LNCaP clone FGC (cell line): ENCODE data around the gene PDC.

Source experiments
- DNase-seq: peaks from one replicate; pipeline ENCODE4 v3.0.0-alpha.2; 2011; ENCODE audit warnings: low read depth
- H3K4me3 ChIP-seq: 2 replicates; pipeline ENCODE4 v1.5.1; 2011; ENCODE audit warnings: mild to moderate bottlenecking, low read depth, low read length, control low read depth
- TF ChIP-seq, protein P1 (sequence below): IDR thresholded peaks from 2 replicates; pipeline ENCODE4 v1.5.1; 2012; ENCODE audit warnings: mild to moderate bottlenecking; ENCODE audit not compliant: control insufficient read depth, insufficient read depth; ENCODE audit errors: extremely low read depth

PDC gene

DNA sequence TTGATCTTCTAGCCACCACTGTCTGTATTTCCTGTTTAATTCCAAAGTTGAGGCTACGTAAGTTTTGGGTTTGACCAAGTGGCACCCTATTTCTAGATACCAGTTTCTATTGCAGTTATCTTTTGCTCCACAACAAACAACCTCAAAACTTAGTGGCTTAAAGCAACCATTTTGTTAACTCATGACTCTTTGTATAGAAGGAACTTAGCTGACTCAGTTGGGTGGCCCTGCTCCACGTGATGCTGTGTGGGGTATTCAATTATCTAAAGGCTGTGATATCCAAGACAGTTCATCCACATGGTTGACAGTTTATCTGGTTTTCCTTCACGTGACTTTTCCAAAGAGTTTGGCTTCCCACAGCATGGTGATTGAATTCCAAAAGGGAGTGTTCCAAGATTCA lies 34.8 kb downstream of the PDC start:
- DNase-seq = no peak
- no peak overlapping the region for H3K4me3 ChIP-seq
- TF ChIP-seq, protein P1, sequence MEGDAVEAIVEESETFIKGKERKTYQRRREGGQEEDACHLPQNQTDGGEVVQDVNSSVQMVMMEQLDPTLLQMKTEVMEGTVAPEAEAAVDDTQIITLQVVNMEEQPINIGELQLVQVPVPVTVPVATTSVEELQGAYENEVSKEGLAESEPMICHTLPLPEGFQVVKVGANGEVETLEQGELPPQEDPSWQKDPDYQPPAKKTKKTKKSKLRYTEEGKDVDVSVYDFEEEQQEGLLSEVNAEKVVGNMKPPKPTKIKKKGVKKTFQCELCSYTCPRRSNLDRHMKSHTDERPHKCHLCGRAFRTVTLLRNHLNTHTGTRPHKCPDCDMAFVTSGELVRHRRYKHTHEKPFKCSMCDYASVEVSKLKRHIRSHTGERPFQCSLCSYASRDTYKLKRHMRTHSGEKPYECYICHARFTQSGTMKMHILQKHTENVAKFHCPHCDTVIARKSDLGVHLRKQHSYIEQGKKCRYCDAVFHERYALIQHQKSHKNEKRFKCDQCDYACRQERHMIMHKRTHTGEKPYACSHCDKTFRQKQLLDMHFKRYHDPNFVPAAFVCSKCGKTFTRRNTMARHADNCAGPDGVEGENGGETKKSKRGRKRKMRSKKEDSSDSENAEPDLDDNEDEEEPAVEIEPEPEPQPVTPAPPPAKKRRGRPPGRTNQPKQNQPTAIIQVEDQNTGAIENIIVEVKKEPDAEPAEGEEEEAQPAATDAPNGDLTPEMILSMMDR = no peak

DNA sequence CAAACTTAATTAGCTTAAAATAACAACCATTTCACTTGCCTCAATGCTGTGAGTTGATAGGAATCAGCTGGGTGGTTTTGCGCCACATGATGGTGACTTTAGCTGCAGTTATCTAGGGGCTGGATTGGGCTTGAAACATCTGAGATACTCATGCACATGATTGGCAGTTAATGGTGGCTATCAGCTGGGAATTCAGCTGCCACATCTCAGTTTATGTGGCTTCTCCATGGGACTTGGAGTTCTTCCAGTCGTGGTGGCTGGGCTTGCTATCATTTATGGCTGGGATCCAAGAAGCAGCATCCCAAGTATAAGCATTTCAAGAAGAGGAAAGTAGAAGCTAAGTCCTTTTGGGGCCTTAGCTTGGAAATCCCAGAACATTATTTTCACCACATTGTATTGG lies 36.4 kb downstream of the PDC start:
- TF ChIP-seq, protein P1 = no peak
- no peak overlapping the region for H3K4me3 ChIP-seq
- peak; percentile 23 for DNase-seq

DNA sequence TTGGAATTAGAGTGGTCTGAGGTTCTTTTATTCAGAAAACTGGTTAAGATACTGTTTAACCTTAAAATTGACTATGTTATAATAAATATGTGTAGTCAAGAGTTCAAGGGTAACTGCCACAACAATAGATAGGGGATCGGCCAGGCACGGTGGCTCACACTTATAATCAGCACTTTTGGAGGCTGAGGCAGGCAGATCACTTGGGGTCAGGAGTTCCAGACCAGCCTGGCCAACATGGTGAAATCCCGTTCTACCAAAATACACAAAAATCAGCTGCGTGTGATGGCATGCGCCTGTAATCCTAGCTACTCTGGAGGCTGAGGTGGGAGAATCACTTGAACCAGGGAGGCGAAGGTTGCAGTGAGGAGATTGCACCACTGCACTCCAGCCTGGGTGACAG lies 39.5 kb downstream of the PDC start:
- no peak overlapping the region for H3K4me3 ChIP-seq
- DNase-seq = no peak
- TF ChIP-seq, protein P1 = no peak

DNA sequence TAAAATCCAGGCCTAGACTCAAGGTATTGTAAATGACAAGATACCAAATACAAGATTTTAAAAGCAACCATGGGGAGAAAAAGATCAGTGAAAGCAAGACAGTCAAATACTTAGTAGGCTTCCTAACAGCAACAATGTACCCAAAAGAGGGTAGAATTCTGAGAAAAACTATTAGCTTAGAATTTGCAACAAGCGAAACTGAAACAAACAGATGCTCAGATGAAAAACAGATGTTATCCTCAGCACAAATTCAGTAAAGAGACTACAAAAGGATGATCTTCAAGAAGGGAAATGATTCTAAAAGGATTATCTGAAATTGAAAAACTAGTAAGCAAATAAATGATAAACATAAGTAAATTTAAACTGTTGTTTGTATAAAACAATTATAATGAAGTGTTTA lies 40.0 kb downstream of the PDC start:
- TF ChIP-seq, protein P1 = no peak
- H3K4me3 ChIP-seq = no peak overlapping the region
- no peak for DNase-seq

DNA sequence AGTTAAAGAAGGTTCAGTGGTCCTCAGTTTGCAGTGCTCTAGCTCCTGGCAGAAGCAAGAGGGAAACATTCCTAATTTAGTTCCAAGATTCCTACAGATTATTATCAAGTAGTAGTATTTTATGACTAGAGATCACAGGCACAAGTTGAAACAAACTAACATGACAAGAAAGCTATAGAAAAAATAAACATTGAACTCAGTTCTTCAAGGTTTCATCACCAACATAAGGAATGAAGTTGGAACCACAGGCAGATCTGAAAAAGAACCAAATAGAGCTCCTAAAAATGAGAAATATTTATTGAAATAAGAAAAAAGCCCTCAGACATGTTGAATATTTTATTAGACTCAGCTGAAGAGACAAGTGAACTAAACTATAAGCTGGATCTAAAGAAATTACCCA lies 40.6 kb downstream of the PDC start:
- no peak overlapping the region for H3K4me3 ChIP-seq
- TF ChIP-seq, protein P1 = no peak
- no peak for DNase-seq

DNA sequence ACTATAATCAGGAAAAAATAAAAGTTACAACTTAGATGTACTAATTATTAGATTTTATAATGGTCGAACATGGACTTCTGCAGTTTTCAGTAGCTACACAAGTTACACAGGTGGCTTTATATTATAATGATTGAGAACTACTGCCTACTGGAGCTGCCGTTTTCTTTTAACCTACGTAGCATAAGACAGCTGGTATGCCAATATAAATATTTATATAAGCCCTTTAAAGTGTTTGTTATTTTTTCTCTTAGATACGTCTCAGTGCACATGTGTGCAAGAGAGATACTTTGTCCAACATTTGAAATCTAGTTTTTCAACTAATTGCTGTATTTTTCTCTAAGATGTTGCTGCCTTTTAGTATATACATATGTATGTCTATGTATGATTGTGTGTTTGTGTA lies 42.4 kb downstream of the PDC start:
- no peak overlapping the region for H3K4me3 ChIP-seq
- DNase-seq = peak; percentile 17
- TF ChIP-seq, protein P1 = no peak

DNA sequence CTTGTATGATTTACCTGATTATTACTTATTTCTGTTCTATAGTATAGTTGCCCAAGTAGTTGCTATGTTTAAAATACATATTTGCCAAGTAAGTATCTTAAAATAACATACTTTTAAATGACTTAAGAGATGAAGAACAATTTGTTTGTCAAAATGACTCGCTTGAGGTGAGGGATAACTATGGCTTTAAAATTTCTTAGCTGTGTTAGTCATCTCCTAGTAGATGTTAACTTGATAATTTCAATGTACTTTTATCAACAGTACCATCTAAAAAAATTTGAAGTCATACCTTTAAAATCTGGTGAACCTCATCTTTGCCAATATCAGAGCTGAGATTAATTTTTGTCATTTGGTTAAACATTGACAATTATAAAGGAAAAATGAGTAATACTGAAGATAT lies 47.6 kb downstream of the PDC start:
- no peak overlapping the region for H3K4me3 ChIP-seq
- DNase-seq = no peak
- TF ChIP-seq, protein P1 = no peak
